Subcutaneous adipose tissue (tissue), 4 donors: ENCODE data around the gene LEF1. TPM values are rescaled to one million over a fixed set of nuclear protein-coding genes. Genes with fewer than 3 reads are reported as not detected.

Source experiments
- CTCF ChIP-seq: fragments of 450-650 bp; IDR thresholded peaks from one replicate; pipeline ENCODE4 v1.5.1; 2016; ENCODE audit warnings: low read depth, mild to moderate bottlenecking, control low read depth, antibody characterized with exemption, moderate library complexity
- total RNA-seq, 4 donors: library from RNA; depleted of rRNA; stranded (reverse); fragments of >200 nt; gene quantifications; one replicate each; pipeline ENCODE4 v1.1.0, GENCODE V29; 2016

Gene LEF1
- total RNA-seq, 4 donors from 2014 or later: 1.1 to 6.8 (median 5.1) TPM; not detected in 1

- no peak for TF ChIP-seq CTCF
Observed at GRCh38 chr4:108006361-108006760, 162.4 kb downstream of the LEF1 start.

- no peak for TF ChIP-seq CTCF
Observed at GRCh38 chr4:108005807-108006206, 162.9 kb downstream of the LEF1 start.

GRCh38 chr4:108004646-108005045 lies 164.1 kb downstream of the LEF1 start:
- TF ChIP-seq CTCF: no peak

GRCh38 chr4:108003982-108004515 lies 164.7 kb downstream of the LEF1 start:
- no peak for TF ChIP-seq CTCF

- no peak for TF ChIP-seq CTCF
Observed at GRCh38 chr4:108001540-108002135, 167.1 kb downstream of the LEF1 start.

GRCh38 chr4:107999932-108000539 lies 168.7 kb downstream of the LEF1 start:
- no peak for TF ChIP-seq CTCF

GRCh38 chr4:107997794-107998193 lies 170.9 kb downstream of the LEF1 start:
- TF ChIP-seq CTCF: no peak

Other genes starting within 250 kb of the LEF1 start
- 10 to 100 TPM; 10.2 to 17.4 (median 15.3) TPM for gene CYP2U1, start 237.4 kb downstream of the LEF1 start, total RNA-seq
- 100 to 1,000 TPM; 184 to 303 (median 188) TPM for gene HADH, start 179.0 kb downstream of the LEF1 start, total RNA-seq